ENCODE measurements around the gene POU2AF1.
"Not testable (repeated sequence)": the region's sequence is repeated elsewhere in the genome, so short reads cannot be mapped to it uniquely, and the experiment has no call there.

Gene POU2AF1

DNA sequence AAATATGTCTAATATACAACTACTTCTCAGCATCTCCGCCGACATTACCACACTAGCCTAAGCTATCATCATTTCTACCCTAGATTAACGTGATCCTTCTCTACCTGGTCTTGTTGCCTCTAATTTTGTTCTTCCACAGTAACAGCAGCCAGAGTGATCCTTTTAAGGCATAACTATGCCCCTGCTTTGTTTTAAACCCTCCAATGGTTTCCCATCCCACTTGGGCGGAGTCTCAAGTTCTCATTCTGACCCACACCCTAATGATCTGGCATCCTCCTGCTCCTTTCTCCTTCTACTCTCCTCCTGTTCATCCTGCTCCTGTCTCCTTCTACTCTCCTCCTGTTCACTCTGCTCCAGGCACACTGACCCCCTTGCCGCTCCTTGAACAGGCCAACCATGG lies 31.9 kb upstream of the POU2AF1 start:
- no peak for DNase-seq (ENCODE audit: low read depth in 2 of 3, low spot score in 2 of 3)

GRCh38 chr11:111409915-111410314 lies 30.8 kb upstream of the POU2AF1 start:
- no peak for DNase-seq (ENCODE audit: low read depth in 2 of 3, low spot score in 2 of 3)

DNA sequence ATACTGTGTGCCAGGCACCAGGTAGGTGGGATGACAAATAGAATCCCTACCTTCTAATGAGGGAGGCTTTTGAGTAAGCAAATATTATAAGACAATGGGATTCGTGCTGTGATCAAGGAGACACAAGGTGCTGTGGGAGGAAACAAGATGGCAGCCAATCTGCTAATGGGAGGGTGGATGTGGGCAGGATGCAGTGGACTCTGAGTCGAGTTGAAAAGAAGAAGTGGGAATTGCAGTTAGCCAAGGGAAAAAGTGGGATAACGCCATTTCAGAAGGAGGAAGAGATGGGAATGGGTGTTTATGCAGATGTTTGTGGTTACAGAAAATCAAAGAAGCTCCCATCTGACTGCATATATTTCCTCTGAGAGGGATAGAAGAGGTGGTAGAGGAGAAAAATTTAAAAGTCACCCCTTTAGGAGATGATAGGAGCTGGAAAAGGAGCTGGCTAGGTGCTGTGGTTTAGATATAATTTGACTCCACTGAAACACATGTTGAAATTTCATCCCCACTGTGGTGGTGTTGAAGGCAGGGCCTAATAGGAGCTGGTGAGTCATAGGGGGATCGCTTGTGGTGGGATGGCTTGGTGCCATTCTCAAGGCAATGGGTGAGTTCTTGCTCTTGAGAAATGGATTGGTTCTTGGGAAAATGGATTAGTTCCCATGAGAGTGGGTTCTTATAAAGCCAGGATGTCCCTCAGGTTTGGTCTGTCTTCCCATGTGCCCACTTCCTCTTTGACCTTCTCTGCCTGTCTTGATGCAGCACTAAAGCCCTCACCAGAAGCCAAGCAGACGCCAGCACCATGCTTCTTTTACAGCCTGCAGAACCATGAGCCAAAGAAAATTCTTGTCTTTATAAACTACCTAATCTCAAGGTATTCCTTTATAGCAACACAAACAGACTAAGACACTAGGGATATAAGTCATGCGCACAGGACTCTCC lies 30.0 kb upstream of the POU2AF1 start:
- DNase-seq (ENCODE audit: low read depth in 2 of 3, low spot score in 2 of 3) = no peak

- no peak for DNase-seq (ENCODE audit: low read depth in 2 of 3, low spot score in 2 of 3)
These were observed 28.6 kb upstream of the POU2AF1 start for GRCh38 chr11:111407652-111408051.

DNA sequence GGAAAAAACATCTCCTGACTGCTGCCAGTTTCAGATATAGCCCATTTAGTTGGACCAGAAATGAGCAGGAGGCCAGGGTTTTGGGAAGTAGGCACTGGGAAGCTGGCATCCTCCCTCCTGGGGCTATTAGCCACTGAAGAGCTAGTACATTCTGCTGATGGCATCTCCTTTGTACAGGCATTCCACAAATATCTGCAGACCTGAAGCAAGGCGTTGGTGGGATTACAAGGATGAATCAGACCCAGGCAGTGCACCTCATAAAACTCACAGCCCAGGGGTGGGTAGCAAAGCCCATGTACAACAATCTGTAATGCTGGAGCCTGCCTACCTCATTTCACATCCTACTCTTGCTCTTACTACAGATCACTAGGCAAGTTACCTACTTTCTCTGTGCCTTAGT lies 27.5 kb upstream of the POU2AF1 start:
- DNase-seq (ENCODE audit: low read depth in 2 of 3, low spot score in 2 of 3) = no peak

GRCh38 chr11:111406091-111406490 lies 27.0 kb upstream of the POU2AF1 start:
- DNase-seq (ENCODE audit: low read depth in 2 of 3, low spot score in 2 of 3) = no peak

GRCh38 chr11:111405551-111405950 lies 26.5 kb upstream of the POU2AF1 start:
- no peak for DNase-seq (ENCODE audit: low read depth in 2 of 3, low spot score in 2 of 3)

- no peak for DNase-seq (ENCODE audit: low read depth in 2 of 3, low spot score in 2 of 3)
These were observed 24.1 kb upstream of the POU2AF1 start for GRCh38 chr11:111403051-111403726.

GRCh38 chr11:111402411-111402810 lies 23.3 kb upstream of the POU2AF1 start:
- DNase-seq (ENCODE audit: low read depth in 2 of 3, low spot score in 2 of 3) = no peak

- not testable (repeated sequence) for DNase-seq (ENCODE audit: low read depth in 2 of 3, low spot score in 2 of 3)
These were observed 22.9 kb upstream of the POU2AF1 start for GRCh38 chr11:111401957-111402356.

- no peak for DNase-seq (ENCODE audit: low read depth in 2 of 3, low spot score in 2 of 3)
These were observed 21.5 kb upstream of the POU2AF1 start for GRCh38 chr11:111400595-111400994.

DNA sequence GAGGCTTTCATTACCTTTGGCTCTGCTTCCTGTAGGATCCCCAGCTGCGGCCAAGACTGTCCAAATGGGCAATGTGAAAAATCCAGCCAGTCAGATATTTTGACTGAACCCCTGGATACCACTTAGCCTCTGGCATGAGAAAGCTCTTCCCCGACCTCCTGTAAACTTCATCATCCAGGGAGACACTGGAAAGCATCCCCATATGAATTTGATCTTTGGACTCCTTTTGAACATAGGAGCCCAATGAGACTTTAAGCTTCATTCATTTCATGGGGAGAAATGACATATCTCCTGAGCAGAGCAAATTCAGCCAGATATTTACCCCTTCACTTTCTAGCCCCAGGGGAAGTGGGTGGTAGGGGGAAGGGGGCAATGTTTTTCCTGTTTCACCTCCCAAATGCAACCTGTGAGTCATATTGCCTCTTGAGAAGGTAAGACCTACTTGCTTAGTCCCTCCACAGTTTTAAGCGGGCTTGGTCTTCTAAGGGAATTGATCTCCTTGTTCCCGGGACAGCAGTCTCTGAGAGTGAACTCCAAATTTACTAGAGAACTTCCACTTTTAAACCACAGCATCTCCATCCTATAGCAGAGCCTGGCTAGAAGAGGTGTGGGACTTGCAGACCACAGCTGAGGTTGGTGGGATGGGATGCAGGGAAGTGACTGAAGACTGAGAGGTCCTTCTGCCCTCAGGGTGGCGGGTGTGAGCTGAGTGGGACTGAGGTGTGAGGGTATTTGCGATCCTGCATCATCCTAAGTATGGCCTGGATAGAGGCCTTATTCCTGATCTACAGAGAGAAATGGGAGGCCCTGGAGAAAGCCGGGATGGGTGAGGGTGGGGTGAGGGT lies 20.3 kb upstream of the POU2AF1 start:
- no peak for DNase-seq (ENCODE audit: low read depth in 2 of 3, low spot score in 2 of 3)

DNA sequence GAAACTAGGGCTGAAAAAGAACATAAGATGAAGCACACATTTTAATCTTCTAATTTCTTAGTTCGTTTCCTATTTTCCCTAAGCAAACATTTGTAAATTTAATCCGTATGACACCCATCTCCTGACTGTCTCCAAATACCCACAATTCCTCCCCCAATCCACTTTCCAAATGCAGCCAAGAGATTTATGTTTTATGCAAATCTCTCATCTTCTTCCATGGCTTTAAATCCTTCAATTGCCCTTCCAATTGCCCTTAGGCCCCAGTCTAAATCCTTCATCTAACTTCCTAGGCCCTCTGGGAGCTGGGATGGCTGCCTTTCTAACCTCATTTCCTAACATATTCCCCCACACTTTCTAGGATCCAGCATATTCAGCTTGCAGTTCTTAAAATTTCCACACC lies 18.0 kb upstream of the POU2AF1 start:
- DNase-seq (ENCODE audit: low read depth in 2 of 3, low spot score in 2 of 3) = no peak

- DNase-seq (ENCODE audit: low read depth in 2 of 3, low spot score in 2 of 3) = no peak
These were observed 16.7 kb upstream of the POU2AF1 start for GRCh38 chr11:111395749-111396148.

DNA sequence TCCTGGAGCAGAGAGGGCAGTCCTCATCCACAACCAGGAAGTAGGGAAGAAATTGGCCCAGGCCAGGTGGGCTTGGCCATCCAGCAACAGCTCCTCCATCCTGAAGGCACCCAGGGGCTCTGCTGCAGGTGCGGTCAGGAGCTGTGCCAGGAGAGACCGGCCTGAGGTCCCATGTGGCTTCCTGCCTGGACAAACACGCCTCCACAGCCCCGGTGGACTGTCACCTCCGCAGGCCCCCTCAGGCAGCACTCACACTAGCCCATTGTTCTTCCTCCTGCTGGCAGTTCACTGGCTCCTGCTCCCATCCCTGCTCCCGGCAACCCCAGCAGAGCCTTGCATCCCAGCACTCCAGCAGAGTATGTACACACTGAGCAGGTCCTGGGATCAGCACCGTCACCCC lies 16.0 kb upstream of the POU2AF1 start:
- no peak for DNase-seq (ENCODE audit: low read depth in 2 of 3, low spot score in 2 of 3)

DNA sequence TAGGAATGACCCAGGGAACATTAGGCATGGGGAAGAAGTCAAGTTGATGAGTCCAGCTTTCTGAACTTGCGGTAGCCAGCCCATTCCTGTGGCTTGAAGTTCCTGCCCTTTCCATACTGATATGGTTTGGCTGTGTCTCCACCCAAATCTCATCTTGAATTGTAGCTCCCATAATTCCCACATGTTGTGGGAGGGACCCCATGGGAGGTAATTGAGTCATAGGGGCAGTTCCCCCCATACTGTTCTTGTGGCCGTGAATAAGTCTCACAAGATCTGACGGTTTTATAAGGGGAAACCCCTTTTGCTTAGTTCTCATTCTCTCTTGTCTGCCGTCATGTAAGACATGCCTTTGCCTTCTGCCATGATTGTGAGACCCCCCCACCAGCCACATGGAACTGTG lies 15.1 kb upstream of the POU2AF1 start:
- not testable (repeated sequence) for DNase-seq (ENCODE audit: low read depth in 2 of 3, low spot score in 2 of 3)

GRCh38 chr11:111393585-111393984 lies 14.5 kb upstream of the POU2AF1 start:
- DNase-seq (ENCODE audit: low read depth in 2 of 3, low spot score in 2 of 3) = no peak

GRCh38 chr11:111393096-111393495 lies 14.0 kb upstream of the POU2AF1 start:
- DNase-seq (ENCODE audit: low read depth in 2 of 3, low spot score in 2 of 3) = no peak

DNA sequence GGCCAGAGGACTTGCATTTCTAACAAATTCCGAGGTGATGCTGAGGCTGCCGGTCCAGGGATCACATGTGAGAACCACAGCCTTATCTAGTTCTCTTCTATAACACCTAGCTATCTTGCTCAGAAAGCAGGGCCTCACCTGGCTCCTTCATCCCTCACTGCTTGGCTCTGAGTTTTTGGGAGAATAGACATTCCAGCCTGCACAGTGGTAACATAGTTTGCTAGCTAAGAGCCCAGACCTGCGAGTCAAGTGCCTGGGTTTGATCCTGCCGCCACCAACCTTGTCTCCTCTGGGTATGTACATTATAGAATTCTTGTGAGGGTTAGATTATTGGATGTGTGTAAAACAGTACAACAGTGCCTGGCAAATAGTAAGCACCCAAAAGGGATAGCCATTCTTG lies 13.5 kb upstream of the POU2AF1 start:
- no peak for DNase-seq (ENCODE audit: low read depth in 2 of 3, low spot score in 2 of 3)

GRCh38 chr11:111391328-111392124 lies 12.5 kb upstream of the POU2AF1 start:
- no peak for DNase-seq (ENCODE audit: low read depth in 2 of 3, low spot score in 2 of 3)

GRCh38 chr11:111388842-111389241 lies 9.8 kb upstream of the POU2AF1 start:
- no peak for DNase-seq (ENCODE audit: low read depth in 2 of 3, low spot score in 2 of 3)
